HAP-1 (cell line): ENCODE results near the gene ZFP57.

ENCODE experiments used
- DNase-seq, 2 experiments: peaks; one replicate each; pipeline ENCODE4 v3.0.0-alpha.2; 2016 to 2020; ENCODE audit warnings: low spot score in 2 of 2
- H3K27me3 ChIP-seq: fragments of 250-450 bp; sonication (Bioruptor Pico); 2 replicates; pipeline ENCODE4 v1.5.1; 2020; ENCODE audit warnings: low read depth, mild to moderate bottlenecking, moderate library complexity
- H3K36me3 ChIP-seq: fragments of 250-450 bp; sonication (Bioruptor Pico); replicated peaks from 2 replicates; pipeline ENCODE4 v1.5.1; 2020; ENCODE audit warnings: mild to moderate bottlenecking
- H3K4me1 ChIP-seq: fragments of 250-450 bp; sonication (Bioruptor Pico); 2 replicates; pipeline ENCODE4 v1.5.1; 2020; ENCODE audit warnings: mild to moderate bottlenecking
- H3K4me3 ChIP-seq: fragments of 250-450 bp; sonication (Bioruptor Pico); 2 replicates; pipeline ENCODE4 v1.5.1; 2020; ENCODE audit warnings: mild to moderate bottlenecking, moderate library complexity
- H3K9me3 ChIP-seq: fragments of 250-450 bp; sonication (Bioruptor Pico); 2 replicates; pipeline ENCODE4 v1.5.1; 2020; ENCODE audit warnings: mild to moderate bottlenecking, moderate library complexity
- in situ Hi-C: fragments of 300-500 bp; cut with MboI; formaldehyde crosslinking; loops from 3 replicates; pipeline ENCODE4 v1.14.3; 2020; ENCODE audit warnings: low sequenced_read_pairs, inconsistent platforms, mixed read lengths

The ZFP57 gene

GRCh38 chr6:29631209-29631810 is 49.6 kb downstream of the ZFP57 start:
- Histone ChIP-seq H3K4me3 (peak overlapping the region; percentile 67), H3K9me3 (no peaks in the 10 kb centered on the region), H3K4me1 (peaks cover 14% of the 10 kb centered on the region), H3K36me3 (no peaks in the 10 kb centered on the region), H3K27me3 (no peaks in the 10 kb centered on the region)
- in situ Hi-C loops: no loop called here
- DNase-seq: peak in 1 of 2 experiments; percentile 29

DNA sequence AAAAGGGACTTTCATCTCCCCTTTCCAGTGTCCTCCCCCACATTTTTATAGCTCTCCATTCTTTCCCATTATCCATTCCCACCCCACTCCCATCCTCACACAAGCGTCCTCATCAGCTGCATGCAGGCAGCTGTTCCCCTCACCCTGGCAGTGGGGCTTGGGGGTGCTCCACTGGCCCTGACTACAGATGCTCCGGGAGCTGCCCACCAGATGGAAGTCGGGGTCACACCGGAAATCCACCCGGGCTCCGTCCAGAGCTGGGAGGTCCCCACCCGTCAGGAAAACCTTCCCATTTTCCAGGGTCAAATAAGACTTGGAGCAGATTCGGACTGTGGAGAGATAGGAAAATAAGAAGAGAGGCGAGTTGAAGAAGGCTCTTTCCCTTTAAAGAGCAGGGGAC is 50.6 kb downstream of the ZFP57 start:
- in situ Hi-C loops: no loop called here
- H3K36me3 ChIP-seq: no peaks in the 10 kb centered on the region
- H3K4me1 ChIP-seq: peaks cover 14% of the 10 kb centered on the region
- DNase-seq: no peak
- H3K27me3 ChIP-seq: no peaks in the 10 kb centered on the region
- H3K9me3 ChIP-seq: no peaks in the 10 kb centered on the region
- H3K4me3 ChIP-seq: no peak overlapping the region

DNA sequence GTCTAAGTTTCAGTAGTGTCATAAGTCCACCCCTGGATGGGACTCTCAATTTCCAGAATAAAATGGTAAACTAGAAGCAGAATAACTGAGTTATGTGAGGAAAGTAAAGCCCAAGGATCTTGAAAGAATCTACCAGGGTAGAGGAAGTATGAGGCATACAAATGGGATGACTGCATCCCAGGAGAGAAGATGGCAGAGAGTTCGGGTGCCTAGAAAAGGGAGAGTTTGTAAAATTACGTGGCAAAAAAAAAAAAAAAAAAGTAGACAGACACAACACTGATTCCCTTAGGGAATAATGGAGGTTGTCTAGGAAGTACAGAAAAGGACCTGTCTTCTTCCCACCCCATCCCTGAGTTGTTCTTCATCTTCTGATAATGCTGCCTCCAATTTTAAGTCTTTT is 51.4 kb downstream of the ZFP57 start:
- H3K4me3 ChIP-seq: peak overlapping the region; percentile 53; the same call in 1 of the 2 replicates

GRCh38 chr6:29628419-29629281 is 52.3 kb downstream of the ZFP57 start:
- H3K27me3 ChIP-seq: no peaks in the 10 kb centered on the region
- H3K4me1 ChIP-seq: peaks cover 14% of the 10 kb centered on the region
- peak overlapping the region; percentile 53 for H3K4me3 ChIP-seq
- H3K36me3 ChIP-seq: peaks cover 4% of the 10 kb centered on the region
- H3K9me3 ChIP-seq: no peaks in the 10 kb centered on the region
- DNase-seq: peak; percentile 90 to 94
- in situ Hi-C loops: no loop called here

More for the DNA sequence above, 51.4 kb downstream of the ZFP57 start:
- Histone ChIP-seq H3K4me1 (peaks cover 14% of the 10 kb centered on the region), H3K9me3 (no peaks in the 10 kb centered on the region), H3K36me3 (no peaks in the 10 kb centered on the region; the same call in 1 of the 2 replicates), H3K27me3 (no peaks in the 10 kb centered on the region)
- DNase-seq: no peak
- in situ Hi-C loops: no loop called here

DNA sequence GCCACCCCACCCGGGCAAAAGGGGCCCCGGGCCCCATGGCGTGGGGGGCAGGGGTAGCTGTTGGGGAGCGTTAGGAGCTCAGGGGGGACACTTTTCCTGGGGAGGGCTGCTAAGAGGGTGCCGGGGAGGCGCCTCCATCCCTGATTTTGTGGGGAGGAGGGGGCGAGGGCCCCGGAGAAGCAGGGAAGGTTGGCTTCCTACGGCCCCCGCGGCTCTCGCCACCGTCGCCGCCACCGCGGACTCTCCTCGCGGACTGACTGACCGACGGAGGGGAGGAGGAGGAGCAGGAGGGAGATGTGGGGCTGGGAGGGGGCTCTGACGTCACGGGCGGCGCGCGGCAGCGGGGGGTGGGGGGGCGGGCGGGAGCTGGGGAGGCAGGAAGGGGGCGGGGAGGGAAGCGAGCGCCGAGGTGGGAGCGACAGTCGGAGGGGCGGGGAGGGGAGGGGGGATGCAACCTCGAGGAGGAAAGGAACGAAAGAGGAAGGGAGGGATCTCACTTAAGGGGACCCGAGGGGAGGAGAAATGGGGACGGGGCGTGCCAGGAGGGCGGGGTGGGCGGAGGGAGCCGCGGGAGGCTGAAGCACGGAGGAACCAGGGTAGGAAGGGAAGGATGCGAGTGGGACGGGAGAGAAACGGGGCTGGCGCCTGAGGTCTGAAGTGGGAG is 53.1 kb downstream of the ZFP57 start:
- H3K4me1 ChIP-seq: peaks cover 14% of the 10 kb centered on the region

DNA sequence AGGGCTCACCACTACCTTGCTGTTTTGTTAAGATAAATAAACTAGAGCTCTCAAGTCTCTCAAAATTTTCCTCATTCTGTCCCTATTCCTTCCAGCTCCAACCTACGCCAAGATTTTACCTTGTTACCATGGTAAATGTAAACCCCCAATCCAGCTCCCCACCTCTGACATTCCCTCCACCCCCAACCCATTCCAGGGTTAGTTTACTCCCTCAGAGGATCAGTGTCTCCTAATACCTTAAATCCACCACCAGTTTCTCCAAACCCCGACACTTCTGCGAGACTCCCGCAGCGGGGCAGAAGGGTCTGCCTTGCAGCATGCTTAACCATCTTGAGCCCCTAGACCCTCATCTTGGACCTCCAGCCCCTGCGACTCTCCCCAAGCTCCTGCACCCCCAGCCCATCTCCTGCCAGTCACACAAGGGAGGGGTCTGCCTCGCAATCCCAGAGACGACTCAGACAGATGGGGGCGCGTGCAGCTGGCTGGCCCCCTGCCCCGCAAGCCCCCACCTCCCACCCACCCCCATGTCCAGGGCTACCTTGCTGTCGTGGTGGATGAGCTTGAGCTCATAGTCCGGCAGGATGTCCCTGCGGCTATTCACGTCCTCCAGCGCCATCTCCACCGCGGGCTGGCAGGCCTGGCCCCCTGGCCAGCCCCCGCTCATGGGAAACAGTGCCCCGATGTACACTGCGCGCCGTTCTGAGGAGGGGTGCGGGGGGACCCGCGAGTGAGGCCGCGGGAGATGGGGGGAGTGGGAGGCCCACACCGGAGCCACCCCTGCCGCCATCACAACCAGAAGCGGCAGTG is 53.8 kb downstream of the ZFP57 start:
- peaks cover 14% of the 10 kb centered on the region for H3K4me1 ChIP-seq
- in situ Hi-C loops: no loop called here
- peaks cover 16% of the 10 kb centered on the region for H3K36me3 ChIP-seq
- DNase-seq: no peak
- H3K4me3 ChIP-seq: peak overlapping the region; percentile 53
- H3K9me3 ChIP-seq: no peaks in the 10 kb centered on the region
- H3K27me3 ChIP-seq: no peaks in the 10 kb centered on the region

More for the DNA sequence above, 53.1 kb downstream of the ZFP57 start:
- in situ Hi-C loops: no loop called here
- Histone ChIP-seq H3K27me3 (no peaks in the 10 kb centered on the region), H3K36me3 (peaks cover 10% of the 10 kb centered on the region), H3K9me3 (no peaks in the 10 kb centered on the region), H3K4me3 (peak overlapping the region; percentile 53)
- peak; percentile 90 to 96 for DNase-seq

GRCh38 chr6:29625337-29625930 is 55.5 kb downstream of the ZFP57 start:
- Histone ChIP-seq H3K4me1 (no peaks in the 10 kb centered on the region; the same call in 1 of the 2 replicates), H3K4me3 (no peak overlapping the region), H3K9me3 (no peaks in the 10 kb centered on the region), H3K27me3 (no peaks in the 10 kb centered on the region), H3K36me3 (peaks cover 33% of the 10 kb centered on the region)
- DNase-seq: no peak
- in situ Hi-C loops: no loop called here

GRCh38 chr6:29624520-29624961 is 56.4 kb downstream of the ZFP57 start:
- Histone ChIP-seq H3K4me3 (no peak overlapping the region), H3K36me3 (peaks cover 42% of the 10 kb centered on the region), H3K4me1 (no peaks in the 10 kb centered on the region; the same call in 1 of the 2 replicates), H3K9me3 (no peaks in the 10 kb centered on the region), H3K27me3 (no peaks in the 10 kb centered on the region)
- in situ Hi-C loops: no loop called here
- DNase-seq: no peak
